Measurements from ENCODE around the gene MYO1E.

MYO1E gene

GRCh38 chr15:59329091-59329490 is 43.6 kb downstream of the MYO1E start:
- no peak overlapping the region for H3K27ac ChIP-seq (ENCODE audit: low read depth, low read length)
- H3K79me2 ChIP-seq (ENCODE audit: control insufficient read depth, low read length) = peaks cover 69% of the 10 kb centered on the region
- peaks cover 67% of the 10 kb centered on the region for H3K4me1 ChIP-seq (ENCODE audit: control insufficient read depth, low read length)

GRCh38 chr15:59327942-59328341 is 44.7 kb downstream of the MYO1E start:
- no peaks in the 10 kb centered on the region for H3K36me3 ChIP-seq (ENCODE audit: control insufficient read depth, low read length)
- H4K20me1 ChIP-seq (ENCODE audit: control insufficient read depth, insufficient read depth, low read depth, low read length) = no peaks in the 10 kb centered on the region
- no peaks in the 10 kb centered on the region for H3K9me2 ChIP-seq (replicated peaks; ENCODE audit: control insufficient read depth, low read length)
- peaks cover 55% of the 10 kb centered on the region for H3K4me1 ChIP-seq (ENCODE audit: control insufficient read depth, low read length)
- TF ChIP-seq EZH2phosphoT487 (IDR thresholded peaks at IDR 0.05; ENCODE audit: borderline replicate concordance, low read length) (no peak), CTCF (IDR thresholded peaks at IDR 0.05; ENCODE audit: low read depth, low read length, poor library complexity, severe bottlenecking) (no peak)
- peaks cover 58% of the 10 kb centered on the region for H3K79me2 ChIP-seq (ENCODE audit: control insufficient read depth, low read length)
- H3K9me3 ChIP-seq (ENCODE audit: control insufficient read depth, insufficient read depth, low read length) = no peaks in the 10 kb centered on the region
- no peak overlapping the region for H3K27ac ChIP-seq (ENCODE audit: low read depth, low read length)
- no peaks in the 10 kb centered on the region for H3K27me3 ChIP-seq (ENCODE audit: control insufficient read depth, low read length)
- H3K4me3 ChIP-seq (ENCODE audit: low read length) = no peak overlapping the region
- peak overlapping the region; percentile 36 for H3K4me2 ChIP-seq (ENCODE audit: low read length)
- 0 out of 2 replicates have a peak, but pooled peaks cover 3% of the 10 kb centered on the region for H3F3A ChIP-seq (ENCODE audit: control insufficient read depth, insufficient read depth)

More at GRCh38 chr15:59329091-59329490, 43.6 kb downstream of the MYO1E start:
- H3K9me3 ChIP-seq (ENCODE audit: control insufficient read depth, insufficient read depth, low read length) = no peaks in the 10 kb centered on the region
- H3K27me3 ChIP-seq (ENCODE audit: control insufficient read depth, low read length) = no peaks in the 10 kb centered on the region
- H3F3A ChIP-seq (ENCODE audit: control insufficient read depth, insufficient read depth) = 0 out of 2 replicates have a peak, but pooled peaks cover 3% of the 10 kb centered on the region
- no peak overlapping the region for H3K4me2 ChIP-seq (ENCODE audit: low read length)
- no peak for TF ChIP-seq CTCF (IDR thresholded peaks at IDR 0.05; ENCODE audit: low read depth, low read length, poor library complexity, severe bottlenecking)
- TF ChIP-seq EZH2phosphoT487 (IDR thresholded peaks at IDR 0.05; ENCODE audit: borderline replicate concordance, low read length) = no peak
- H4K20me1 ChIP-seq (ENCODE audit: control insufficient read depth, insufficient read depth, low read depth, low read length) = no peaks in the 10 kb centered on the region
- H3K9me2 ChIP-seq (replicated peaks; ENCODE audit: control insufficient read depth, low read length) = no peaks in the 10 kb centered on the region
- no peak overlapping the region for H3K4me3 ChIP-seq (ENCODE audit: low read length)
- H3K36me3 ChIP-seq (ENCODE audit: control insufficient read depth, low read length) = no peaks in the 10 kb centered on the region

- Histone ChIP-seq H3F3A (ENCODE audit: control insufficient read depth, insufficient read depth) (peaks cover 2% of the 10 kb centered on the region; the same call in 1 of the 2 replicates), H3K4me3 (ENCODE audit: low read length) (no peak overlapping the region), H3K4me1 (ENCODE audit: control insufficient read depth, low read length) (peaks cover 44% of the 10 kb centered on the region), H3K36me3 (ENCODE audit: control insufficient read depth, low read length) (no peaks in the 10 kb centered on the region), H3K79me2 (ENCODE audit: control insufficient read depth, low read length) (peaks cover 49% of the 10 kb centered on the region), H4K20me1 (ENCODE audit: control insufficient read depth, insufficient read depth, low read depth, low read length) (no peaks in the 10 kb centered on the region), H3K27me3 (ENCODE audit: control insufficient read depth, low read length) (no peaks in the 10 kb centered on the region), H3K9me3 (ENCODE audit: control insufficient read depth, insufficient read depth, low read length) (no peaks in the 10 kb centered on the region), H3K27ac (ENCODE audit: low read depth, low read length) (no peak overlapping the region), H3K9me2 (replicated peaks; ENCODE audit: control insufficient read depth, low read length) (no peaks in the 10 kb centered on the region), H3K4me2 (ENCODE audit: low read length) (no peak overlapping the region)
- TF ChIP-seq EZH2phosphoT487 (IDR thresholded peaks at IDR 0.05; ENCODE audit: borderline replicate concordance, low read length) = no peak
- no peak for TF ChIP-seq CTCF (IDR thresholded peaks at IDR 0.05; ENCODE audit: low read depth, low read length, poor library complexity, severe bottlenecking)
Observed at GRCh38 chr15:59326856-59327255, 45.8 kb downstream of the MYO1E start.
